Subcutaneous adipose tissue (tissue), 4 donors: ENCODE data around the gene IQCH. TPM values are rescaled to one million over a fixed set of nuclear protein-coding genes. Genes with fewer than 3 reads are reported as not detected.

Experiments
- total RNA-seq, 4 donors: library from RNA; depleted of rRNA; stranded (reverse); fragments of >200 nt; gene quantifications; one replicate each; pipeline ENCODE4 v1.1.0, GENCODE V29; 2016
- TF ChIP-seq, protein P1 (sequence below): fragments of 450-650 bp; IDR thresholded peaks from one replicate; pipeline ENCODE4 v1.5.1; 2016; ENCODE audit warnings: low read depth, mild to moderate bottlenecking, control low read depth, antibody characterized with exemption, moderate library complexity

IQCH gene
- total RNA-seq, 4 donors from 2014 or later = 0.51 to 1.5 (median 0.88) TPM; not detected in 1

DNA sequence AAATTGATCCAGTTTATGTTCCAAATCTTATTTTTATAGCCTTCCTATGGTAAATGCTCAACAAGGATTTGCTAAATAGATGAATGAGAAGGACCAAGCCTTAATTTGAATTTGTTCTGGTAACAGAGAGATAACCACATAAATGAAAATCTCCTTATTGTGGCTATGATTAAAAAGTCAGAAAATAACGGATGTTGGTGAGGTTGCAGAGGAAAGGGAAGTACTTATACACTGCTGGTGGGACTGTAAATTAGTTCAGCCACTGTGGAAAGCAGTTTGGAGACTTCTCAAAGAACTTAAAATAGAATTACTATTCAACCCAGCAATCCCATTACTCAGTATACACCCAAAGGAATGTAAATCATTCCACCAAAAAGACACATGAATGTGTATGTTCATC is 26.3 kb upstream of the IQCH start:
- TF ChIP-seq, protein P1, sequence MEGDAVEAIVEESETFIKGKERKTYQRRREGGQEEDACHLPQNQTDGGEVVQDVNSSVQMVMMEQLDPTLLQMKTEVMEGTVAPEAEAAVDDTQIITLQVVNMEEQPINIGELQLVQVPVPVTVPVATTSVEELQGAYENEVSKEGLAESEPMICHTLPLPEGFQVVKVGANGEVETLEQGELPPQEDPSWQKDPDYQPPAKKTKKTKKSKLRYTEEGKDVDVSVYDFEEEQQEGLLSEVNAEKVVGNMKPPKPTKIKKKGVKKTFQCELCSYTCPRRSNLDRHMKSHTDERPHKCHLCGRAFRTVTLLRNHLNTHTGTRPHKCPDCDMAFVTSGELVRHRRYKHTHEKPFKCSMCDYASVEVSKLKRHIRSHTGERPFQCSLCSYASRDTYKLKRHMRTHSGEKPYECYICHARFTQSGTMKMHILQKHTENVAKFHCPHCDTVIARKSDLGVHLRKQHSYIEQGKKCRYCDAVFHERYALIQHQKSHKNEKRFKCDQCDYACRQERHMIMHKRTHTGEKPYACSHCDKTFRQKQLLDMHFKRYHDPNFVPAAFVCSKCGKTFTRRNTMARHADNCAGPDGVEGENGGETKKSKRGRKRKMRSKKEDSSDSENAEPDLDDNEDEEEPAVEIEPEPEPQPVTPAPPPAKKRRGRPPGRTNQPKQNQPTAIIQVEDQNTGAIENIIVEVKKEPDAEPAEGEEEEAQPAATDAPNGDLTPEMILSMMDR = no peak

DNA sequence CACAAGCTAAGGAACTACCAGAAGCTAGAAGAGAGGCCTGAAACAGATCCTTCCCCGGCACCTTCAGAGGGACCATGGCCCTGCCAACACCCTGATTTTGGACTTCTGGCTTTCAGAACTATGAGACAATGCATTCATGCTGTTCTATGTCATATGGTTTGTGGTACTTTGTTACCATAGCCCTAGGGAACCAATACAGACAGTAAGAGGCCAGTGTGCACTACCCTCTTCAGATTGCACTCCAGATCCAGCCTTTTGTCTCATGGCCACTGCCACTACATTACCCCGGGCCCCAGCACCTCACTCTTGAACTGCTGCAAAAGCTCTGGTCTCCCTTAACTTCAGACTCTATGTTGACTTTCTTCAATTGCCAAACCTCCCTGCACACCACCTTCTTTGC is 24.1 kb upstream of the IQCH start:
- TF ChIP-seq, protein P1 = no peak

- TF ChIP-seq, protein P1 = no peak
Observed at GRCh38 chr15:67232591-67232990, 22.0 kb upstream of the IQCH start.

DNA sequence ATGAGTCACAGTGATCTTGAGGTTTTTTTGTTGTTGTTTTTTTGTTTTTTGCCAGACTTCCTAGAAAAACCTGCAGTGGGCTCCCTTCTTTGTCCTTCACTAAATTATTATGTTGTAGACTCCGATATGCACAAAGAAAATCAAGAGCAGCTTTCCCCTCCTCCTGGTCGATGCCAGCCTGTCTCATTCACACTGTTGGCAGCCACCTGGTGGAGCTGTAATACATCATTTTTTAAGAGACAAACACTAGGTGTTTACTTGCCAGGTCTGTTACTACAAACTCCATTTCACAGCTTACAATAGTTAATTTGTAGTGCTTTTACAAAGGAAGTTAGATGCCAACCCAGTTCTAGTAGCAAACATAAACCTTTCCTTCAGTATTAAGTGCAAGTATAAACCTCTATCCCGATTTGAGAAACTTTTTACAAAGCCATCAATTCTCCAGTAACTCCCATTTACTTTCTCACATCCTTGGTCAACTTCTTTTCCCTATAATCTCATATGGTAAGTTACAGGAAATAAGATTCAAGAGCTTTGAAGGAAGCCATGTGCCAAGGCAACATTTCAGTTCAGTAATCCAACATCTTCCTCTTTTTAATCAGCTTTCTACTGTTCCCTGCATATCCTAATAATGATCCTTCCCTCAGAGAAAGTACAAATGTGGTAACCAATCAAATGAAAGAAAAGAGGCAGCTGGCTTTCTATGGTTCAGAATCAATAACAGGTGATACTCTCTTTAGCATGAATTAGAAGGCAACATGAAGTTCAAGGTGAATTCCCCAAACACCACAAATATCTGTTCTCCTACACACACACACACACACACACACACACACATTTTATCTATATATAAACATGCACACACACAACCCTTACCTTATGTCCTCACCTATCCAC is 14.1 kb upstream of the IQCH start:
- TF ChIP-seq, protein P1 = no peak

DNA sequence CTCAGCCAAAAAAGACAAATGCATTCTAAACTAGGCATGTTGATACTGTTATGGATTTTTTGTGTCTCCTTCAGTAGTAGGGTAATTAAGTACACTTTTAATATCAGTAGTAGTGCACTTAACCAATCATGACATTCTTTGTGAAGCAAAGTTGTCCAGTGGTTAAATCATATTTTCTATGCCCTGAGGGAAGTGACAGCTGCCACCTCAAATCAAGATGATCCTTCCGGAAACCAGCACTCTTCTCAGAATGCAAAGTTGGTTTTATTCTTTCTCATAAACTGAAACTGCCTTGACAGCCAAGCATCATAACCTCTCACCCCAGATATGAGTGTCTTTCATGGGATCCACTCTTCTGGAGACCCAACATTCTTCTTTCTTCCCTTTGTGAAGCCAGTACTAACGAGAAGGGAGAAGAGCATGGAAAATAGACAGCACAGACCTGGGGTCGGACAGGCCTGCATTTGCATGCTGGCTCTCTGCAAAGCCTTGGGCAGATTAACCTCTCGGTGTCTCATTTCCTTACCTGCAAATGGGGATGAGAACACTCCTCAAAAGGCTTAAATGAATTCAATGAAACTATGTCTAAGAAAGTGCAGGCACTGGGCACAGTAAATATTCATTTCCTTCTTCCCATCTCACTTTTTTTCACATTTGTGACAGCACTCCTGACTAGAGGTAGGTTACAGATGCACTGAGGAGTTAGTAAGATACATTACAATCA is 13.3 kb upstream of the IQCH start:
- TF ChIP-seq, protein P1 = no peak

- TF ChIP-seq, protein P1 = no peak
Observed at GRCh38 chr15:67242708-67243111, 11.9 kb upstream of the IQCH start.

- TF ChIP-seq, protein P1 = no peak
Observed at GRCh38 chr15:67244971-67245478, 9.6 kb upstream of the IQCH start.
